Astrocyte (in vitro differentiated cells and primary cell): ENCODE data around the gene STXBP1. TPM values are rescaled to one million over a fixed set of nuclear protein-coding genes. Genes with fewer than 3 reads are reported as not detected.

Experiments used
- DNase-seq: peaks from one replicate; pipeline ENCODE4 v3.0.0-alpha.2; 2010; ENCODE audit warnings: low read depth
- FAIRE-seq: peaks from 2 replicates; lab custom pipeline; 2011; peaks lifted over from hg19 to GRCh38; lab: Jason Lieb, UNC
- H2AFZ ChIP-seq: 2 replicates; pipeline ENCODE4 v1.6.0; 2012; ENCODE audit warnings: low read depth, low read length, inconsistent platforms
- H3K27ac ChIP-seq: 2 replicates; pipeline ENCODE4 v1.5.1; 2011; ENCODE audit warnings: low read depth, low read length, inconsistent platforms
- H3K27me3 ChIP-seq: 2 replicates; pipeline ENCODE4 v1.6.0; 2011; ENCODE audit warnings: low read length, inconsistent platforms; ENCODE audit not compliant: insufficient read depth
- H3K36me3 ChIP-seq: 2 replicates; pipeline ENCODE4 v1.5.1; 2011; ENCODE audit warnings: low read length, inconsistent platforms; ENCODE audit not compliant: insufficient read depth
- H3K4me1 ChIP-seq: 2 replicates; pipeline ENCODE4 v1.5.1; 2011; ENCODE audit warnings: low read length, inconsistent platforms; ENCODE audit not compliant: insufficient read depth
- H3K4me2 ChIP-seq: 2 replicates; pipeline ENCODE4 v1.6.0; 2012; ENCODE audit warnings: low read length, inconsistent platforms
- H3K4me3 ChIP-seq: 2 replicates; pipeline ENCODE4 v1.5.1; 2011; ENCODE audit warnings: low read depth, mild to moderate bottlenecking, low read length, inconsistent platforms; ENCODE audit not compliant: insufficient read depth
- H3K79me2 ChIP-seq: 2 replicates; pipeline ENCODE4 v1.6.0; 2012; ENCODE audit warnings: mild to moderate bottlenecking, low read length, inconsistent platforms; ENCODE audit not compliant: insufficient read depth
- H3K9ac ChIP-seq: 2 replicates; pipeline ENCODE4 v1.6.0; 2012; ENCODE audit warnings: mild to moderate bottlenecking, low read length, inconsistent platforms
- H3K9me3 ChIP-seq: 2 replicates; pipeline ENCODE4 v1.5.1; 2012; ENCODE audit warnings: low read depth, mild to moderate bottlenecking, low read length, inconsistent platforms; ENCODE audit not compliant: insufficient read depth
- H4K20me1 ChIP-seq: 2 replicates; pipeline ENCODE4 v1.6.0; 2012; ENCODE audit warnings: low read length, inconsistent platforms; ENCODE audit not compliant: insufficient read depth
- H3K27ac Mint-ChIP-seq: one replicate; pipeline ENCODE4 v1.8.0; 2021; ENCODE audit warnings: mild to moderate bottlenecking, mixed read lengths; ENCODE audit not compliant: unreplicated experiment
- H3K27me3 Mint-ChIP-seq: one replicate; pipeline ENCODE4 v1.8.0; 2021; ENCODE audit warnings: low read depth, mixed read lengths; ENCODE audit not compliant: unreplicated experiment
- H3K36me3 Mint-ChIP-seq: one replicate; pipeline ENCODE4 v1.8.0; 2021; ENCODE audit warnings: low read depth, mixed read lengths; ENCODE audit not compliant: unreplicated experiment
- H3K4me1 Mint-ChIP-seq: one replicate; pipeline ENCODE4 v1.8.0; 2021; ENCODE audit warnings: low read depth, mixed read lengths; ENCODE audit not compliant: unreplicated experiment
- H3K4me3 Mint-ChIP-seq: one replicate; pipeline ENCODE4 v1.8.0; 2021; ENCODE audit warnings: mild to moderate bottlenecking, moderate library complexity, mixed read lengths; ENCODE audit not compliant: unreplicated experiment
- H3K9me3 Mint-ChIP-seq: one replicate; pipeline ENCODE4 v1.8.0; 2021; ENCODE audit warnings: mild to moderate bottlenecking, mixed read lengths; ENCODE audit not compliant: unreplicated experiment
- EZH2 ChIP-seq: IDR thresholded peaks from 2 replicates; pipeline ENCODE4 v1.6.1; 2012; ENCODE audit warnings: mild to moderate bottlenecking, low read length, inconsistent platforms; ENCODE audit not compliant: insufficient read depth
- total RNA-seq: library from RNA; stranded (reverse); gene quantifications from 2 replicates; pipeline ENCODE4 v1.2.1, GENCODE V29; 2021
- TF ChIP-seq, protein P1 (sequence below): IDR thresholded peaks from 2 replicates; pipeline ENCODE4 v1.5.1; 2011; ENCODE audit warnings: low read depth, mild to moderate bottlenecking, inconsistent platforms, low read length, moderate library complexity; ENCODE audit not compliant: insufficient read depth

STXBP1 gene
- total RNA-seq, 1 donor from 2014 or later = 39.6 TPM

- peaks cover 19% of the 10 kb centered on the region for H3K4me1 Mint-ChIP-seq
Measured at GRCh38 chr9:127568971-127569885, 42.8 kb upstream of the STXBP1 start.

GRCh38 chr9:127569886-127570401, 42.1 kb upstream of the STXBP1 start:
- Mint-ChIP-seq H3K27ac (peak overlapping the region; percentile 41), H3K36me3 (no peaks in the 10 kb centered on the region), H3K27me3 (no peaks in the 10 kb centered on the region), H3K9me3 (no peaks in the 10 kb centered on the region), H3K4me1 (peaks cover 26% of the 10 kb centered on the region), H3K4me3 (peak overlapping the region; percentile 83)
- TF ChIP-seq, protein P1, sequence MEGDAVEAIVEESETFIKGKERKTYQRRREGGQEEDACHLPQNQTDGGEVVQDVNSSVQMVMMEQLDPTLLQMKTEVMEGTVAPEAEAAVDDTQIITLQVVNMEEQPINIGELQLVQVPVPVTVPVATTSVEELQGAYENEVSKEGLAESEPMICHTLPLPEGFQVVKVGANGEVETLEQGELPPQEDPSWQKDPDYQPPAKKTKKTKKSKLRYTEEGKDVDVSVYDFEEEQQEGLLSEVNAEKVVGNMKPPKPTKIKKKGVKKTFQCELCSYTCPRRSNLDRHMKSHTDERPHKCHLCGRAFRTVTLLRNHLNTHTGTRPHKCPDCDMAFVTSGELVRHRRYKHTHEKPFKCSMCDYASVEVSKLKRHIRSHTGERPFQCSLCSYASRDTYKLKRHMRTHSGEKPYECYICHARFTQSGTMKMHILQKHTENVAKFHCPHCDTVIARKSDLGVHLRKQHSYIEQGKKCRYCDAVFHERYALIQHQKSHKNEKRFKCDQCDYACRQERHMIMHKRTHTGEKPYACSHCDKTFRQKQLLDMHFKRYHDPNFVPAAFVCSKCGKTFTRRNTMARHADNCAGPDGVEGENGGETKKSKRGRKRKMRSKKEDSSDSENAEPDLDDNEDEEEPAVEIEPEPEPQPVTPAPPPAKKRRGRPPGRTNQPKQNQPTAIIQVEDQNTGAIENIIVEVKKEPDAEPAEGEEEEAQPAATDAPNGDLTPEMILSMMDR = no peak
- no peak for TF ChIP-seq EZH2
- peak overlapping the region; percentile 86 for H3K9ac ChIP-seq
- H2AFZ ChIP-seq = peak overlapping the region; percentile 58
- DNase-seq (no peak), FAIRE-seq (no peak)
- peaks cover 6% of the 10 kb centered on the region for H3K36me3 ChIP-seq
- peaks cover 48% of the 10 kb centered on the region for H3K4me1 ChIP-seq
- H4K20me1 ChIP-seq = peaks cover 32% of the 10 kb centered on the region
- H3K4me3 ChIP-seq = peak overlapping the region; percentile 53
- no peaks in the 10 kb centered on the region for H3K27me3 ChIP-seq
- peak overlapping the region; percentile 91 for H3K4me2 ChIP-seq
- peak overlapping the region; percentile 79 for H3K27ac ChIP-seq
- H3K9me3 ChIP-seq = no peaks in the 10 kb centered on the region
- H3K79me2 ChIP-seq = peaks cover 39% of the 10 kb centered on the region

More at GRCh38 chr9:127568971-127569885, 42.8 kb upstream of the STXBP1 start:
- Histone ChIP-seq H3K27ac (peak overlapping the region; percentile 79), H3K9me3 (no peaks in the 10 kb centered on the region), H3K27me3 (no peaks in the 10 kb centered on the region), H3K4me2 (peak overlapping the region; percentile 96), H3K4me1 (peaks cover 44% of the 10 kb centered on the region), H3K36me3 (peaks cover 11% of the 10 kb centered on the region), H2AFZ (peak overlapping the region; percentile 58), H3K79me2 (peaks cover 47% of the 10 kb centered on the region), H4K20me1 (peaks cover 36% of the 10 kb centered on the region), H3K9ac (peak overlapping the region; percentile 87), H3K4me3 (peak overlapping the region; percentile 92)
- Mint-ChIP-seq H3K9me3 (no peaks in the 10 kb centered on the region), H3K27ac (peak overlapping the region; percentile 41), H3K27me3 (no peaks in the 10 kb centered on the region), H3K4me3 (peak overlapping the region; percentile 83), H3K36me3 (no peaks in the 10 kb centered on the region)
- no peak for DNase-seq
- FAIRE-seq = no peak
- TF ChIP-seq, protein P1 = no peak
- no peak for TF ChIP-seq EZH2
